K562 (cell line): ENCODE data around the gene SERPINA12. TPM values are rescaled to one million over a fixed set of nuclear protein-coding genes. Genes with fewer than 3 reads are reported as not detected.

Experiments used
- ATAC-seq: fragments of 200-7000 bp; cut with Tn5 transposase; 3 replicates; pipeline ENCODE4 v1.9.1; 2020; ENCODE audit warnings: moderate library complexity
- BruUV-seq: library from RNA; stranded (reverse); fragments of 400-500 nt; replicated peaks from 2 replicates; lab custom pipeline; 2021; lab: Mats Ljungman, UMichigan
- CTCF ChIA-PET: fragments of 300-600 bp; formaldehyde crosslinking; extraction: SDS; loops from one replicate; lab custom pipeline; 2021; ENCODE audit warnings: low intra/inter-chr PET ratio; lab: Yijun Ruan, JAX
- POLR2A ChIA-PET: fragments of 300-600, 350-650 bp; sonication (Branson Sonifier 250); formaldehyde crosslinking; extraction: SDS; loops from one replicate; lab custom pipeline; 2021; ENCODE audit warnings: antibody characterized with exemption, inconsistent platforms; lab: Yijun Ruan, JAX
- DNase-seq, 4 experiments: peaks; one replicate each; pipeline versions ENCODE4 v3.0.0 to v3.0.0-alpha.2; 2011 to 2018; ENCODE audit warnings: low spot score in 3 of 4, mixed read lengths in 3 of 4; ENCODE audit errors: extremely low read depth in 1 of 4
- FAIRE-seq: peaks from 2 replicates; lab custom pipeline; 2011; peaks lifted over from hg19 to GRCh38; lab: Jason Lieb, UNC
- H2AFZ ChIP-seq: 2 replicates; pipeline ENCODE4 v1.6.0; 2011; ENCODE audit warnings: low read depth, low read length, control low read depth, inconsistent platforms
- H3K27ac ChIP-seq: fragments of 200-600 bp; 3 replicates; pipeline ENCODE4 v1.8.0; 2011; ENCODE audit warnings: low read depth, mild to moderate bottlenecking, control low read depth, inconsistent platforms, low read length, moderate library complexity, mixed read lengths; ENCODE audit errors: extremely low read depth
- H3K27me3 ChIP-seq, 2 experiments: fragments of 300-600 bp in 1 of 2; 2 replicates in 1 of 2; 3 replicates in 1 of 2; pipeline versions ENCODE4 v1.6.0 to v1.8.0; 2011; ENCODE audit warnings: inconsistent platforms in 2 of 2, low read length in 2 of 2, mild to moderate bottlenecking in 1 of 2, mixed read lengths in 1 of 2, moderate library complexity in 1 of 2; ENCODE audit not compliant: control insufficient read depth in 2 of 2, insufficient read depth in 2 of 2
- H3K36me3 ChIP-seq: fragments of 300-600 bp; 3 replicates; pipeline ENCODE4 v1.8.0; 2011; ENCODE audit warnings: mild to moderate bottlenecking, low read length, inconsistent platforms; ENCODE audit not compliant: control insufficient read depth, insufficient read depth
- H3K4me1 ChIP-seq, 2 experiments: fragments of 200-600 bp in 1 of 2; replicated peaks in 1 of 2; 2 replicates in 1 of 2; 3 replicates in 1 of 2; pipeline versions ENCODE4 v1.5.1 to v1.8.0; 2011; ENCODE audit warnings: inconsistent platforms in 2 of 2, low read length in 2 of 2, mild to moderate bottlenecking in 1 of 2, mixed read lengths in 1 of 2, moderate library complexity in 1 of 2; ENCODE audit not compliant: control insufficient read depth in 2 of 2, insufficient read depth in 2 of 2
- H3K4me2 ChIP-seq: 2 replicates; pipeline ENCODE4 v1.6.1; 2011; ENCODE audit warnings: low read length, control low read depth, inconsistent platforms, mixed read lengths; ENCODE audit not compliant: insufficient read depth
- H3K4me3 ChIP-seq: fragments of 200-600 bp; sonication (generic), shearing (Covaris generic); 2 replicates; pipeline ENCODE4 v1.5.1; 2016; ENCODE audit warnings: control low read depth, inconsistent platforms
- H3K79me2 ChIP-seq: fragments of 200-600 bp; 3 replicates; pipeline ENCODE4 v1.8.0; 2011; ENCODE audit warnings: low read length, inconsistent platforms; ENCODE audit not compliant: control insufficient read depth, insufficient read depth
- H3K9ac ChIP-seq, 2 experiments: 2 replicates each; pipeline versions ENCODE4 v1.6.0 to v1.6.1; 2011; ENCODE audit warnings: low read depth in 2 of 2, low read length in 2 of 2, control low read depth in 1 of 2, inconsistent platforms in 1 of 2, mild to moderate bottlenecking in 1 of 2, mixed read lengths in 1 of 2; ENCODE audit not compliant: insufficient read depth in 1 of 2
- H3K9me1 ChIP-seq: one replicate; pipeline ENCODE4 v1.6.0; 2011; ENCODE audit warnings: inconsistent platforms, mild to moderate bottlenecking, low read length, moderate library complexity; ENCODE audit not compliant: control insufficient read depth, insufficient read depth
- H3K9me3 ChIP-seq: replicated peaks from 2 replicates; pipeline ENCODE4 v1.5.1; 2011; ENCODE audit warnings: low read depth, low read length, inconsistent platforms; ENCODE audit not compliant: control insufficient read depth, insufficient read depth
- H4K20me1 ChIP-seq: replicated peaks from 2 replicates; pipeline ENCODE4 v1.6.1; 2011; ENCODE audit warnings: low read length, inconsistent platforms, mixed read lengths; ENCODE audit not compliant: control insufficient read depth, insufficient read depth
- FOS ChIP-seq: IDR thresholded peaks from 3 replicates; pipeline ENCODE4 v1.6.1; 2011; ENCODE audit not compliant: insufficient read length; ENCODE audit errors: extremely low read depth
- FOXA3 ChIP-seq, 2 experiments: fragments of 450-650 bp in 1 of 2; sonication (generic) in 1 of 2; formaldehyde crosslinking; IDR thresholded peaks in 1 of 2; conservative IDR thresholded peaks in 1 of 2; 2 replicates each; pipeline versions ENCODE4 v1.4.0 to v1.8.0; 2020 to 2022; ENCODE audit warnings: mild to moderate bottlenecking in 2 of 2, missing genetic modification reagents in 1 of 2
- FOXJ3 ChIP-seq: sonication (generic); formaldehyde crosslinking; IDR thresholded peaks from 2 replicates; pipeline ENCODE4 v1.4.0; 2020; ENCODE audit warnings: mild to moderate bottlenecking, missing genetic modification reagents
- ILF3 ChIP-seq: fragments of 450-650 bp; IDR thresholded peaks from 2 replicates; pipeline ENCODE4 v1.6.1; 2018; ENCODE audit warnings: antibody characterized with exemption, mild to moderate bottlenecking, moderate library complexity, borderline replicate concordance
- SIN3B ChIP-seq: fragments of 450-650 bp; IDR thresholded peaks from 2 replicates; pipeline ENCODE4 v1.6.1; 2017; ENCODE audit warnings: low read depth, mild to moderate bottlenecking, moderate library complexity
- ZNF778 ChIP-seq: fragments of 450-650 bp; formaldehyde crosslinking; IDR thresholded peaks from 2 replicates; pipeline ENCODE4 v1.4.0; 2020; ENCODE audit warnings: mild to moderate bottlenecking, moderate library complexity
- WGBS: fragments of 100-300 bp; shearing (Covaris generic); methylation state at CpG from one replicate; pipeline ENCODE4 v1.1.6; 2016; ENCODE audit warnings: low coverage, mixed read lengths; ENCODE audit not compliant: insufficient coverage; ENCODE audit errors: missing lambda C conversion rate; 5-methylcytosine and 5-hydroxymethylcytosine counted together
- in situ Hi-C: fragments of 300-500 bp; cut with MboI; formaldehyde crosslinking; loops from 4 replicates; pipeline ENCODE4 v1.15.0; 2018; ENCODE audit warnings: inconsistent platforms, mixed read lengths
- intact Hi-C: fragments of 100-400 bp; cut with micrococcal nuclease; formaldehyde crosslinking; loops from 2 replicates; pipeline ENCODE4 v1.14.2; 2022
- polyA plus RNA-seq, 8 experiments: library from polyadenylated mRNA; depleted of rRNA in 4 of 8; stranded (reverse) in 5 of 8; unstranded in 3 of 8; fragments of >200 nt; fragmentation: Nextera tagmentation in 2 of 8; fragmentation: Illumina TruSeq in 1 of 8; extraction: Ambion mirVana in 2 of 8; extraction: Trizol in 1 of 8; gene quantifications; 2 replicates each; pipeline versions ENCODE4 v1.2.1 to v1.2.3, GENCODE V29; 2011 to 2014; ENCODE audit warnings: inconsistent platforms in 1 of 8, missing spikeins in 1 of 8
- total RNA-seq, 7 experiments: library from RNA; depleted of rRNA in 6 of 7; stranded (reverse); fragments of >200 nt in 6 of 7; fragmentation: Illumina TruSeq in 2 of 7; extraction: Trizol in 2 of 7; gene quantifications; 2 replicates each; pipeline versions ENCODE4 v1.2.1 to v1.2.3, GENCODE V29; 2011 to 2021; ENCODE audit warnings: low replicate concordance in 1 of 7

Gene SERPINA12
- total and polyA plus RNA-seq, 9 of the 15 experiments (the other 6 are each of a cell fraction or from before 2014, with no cell fraction given): not detected

DNA sequence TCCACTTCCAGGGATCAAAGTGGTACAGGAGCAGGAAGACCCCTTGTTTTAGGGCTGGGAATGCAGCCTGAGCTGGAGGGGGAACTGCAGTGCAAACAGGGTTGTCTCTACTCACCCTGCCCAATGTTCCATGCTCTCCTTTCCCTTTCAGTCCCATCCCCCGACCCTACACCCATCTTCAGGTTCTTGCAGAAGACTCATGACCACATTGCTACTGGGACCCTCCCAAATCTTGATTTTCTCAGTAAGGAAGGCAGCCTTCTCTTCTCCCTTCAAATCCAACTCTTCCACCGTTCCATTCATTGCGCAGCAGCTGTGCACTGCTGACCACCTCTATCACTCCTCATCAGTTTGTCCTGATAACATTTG lies 58.6 kb downstream of the SERPINA12 start (continued):
- TF ChIP-seq SIN3B: no peak
- no peak for TF ChIP-seq ZNF778 (CRISPR knock-in tag)
- TF ChIP-seq FOXJ3 (CRISPR knock-in tag): no peak
- TF ChIP-seq ILF3: no peak
- TF ChIP-seq, all 486 proteins: peak for 0

- no TSS peak for BruUV-seq
- H3K27me3 ChIP-seq: no peaks in the 10 kb centered on the region
- DNase-seq (no peak), ATAC-seq (no peak), FAIRE-seq (no peak)
- H3K4me2 ChIP-seq: no peak overlapping the region
- H3K27ac ChIP-seq: no peak overlapping the region
- in situ Hi-C loops (no loop called here), intact Hi-C loops (no loop called here)
- H3K36me3 ChIP-seq: no peaks in the 10 kb centered on the region
- H2AFZ ChIP-seq: no peak overlapping the region
- ChIA-PET CTCF (no interaction called here), POLR2A (no interaction called here)
- no peaks in the 10 kb centered on the region for H3K79me2 ChIP-seq
- no peaks in the 10 kb centered on the region for H3K9me3 ChIP-seq
- H3K9me1 ChIP-seq: no peaks in the 10 kb centered on the region
- 0% methylated on average over 5 of the region's 6 CpGs for WGBS
- no peak overlapping the region for H3K4me3 ChIP-seq
- no peaks in the 10 kb centered on the region for H4K20me1 ChIP-seq
- no peak overlapping the region for H3K9ac ChIP-seq
- H3K4me1 ChIP-seq: no peaks in the 10 kb centered on the region
- TF ChIP-seq FOXA3 (CRISPR knock-in tag; conservative IDR thresholded peaks at IDR 0.05 in 1 of 2, IDR thresholded peaks at IDR 0.05 in 1 of 2) (no peak), FOS (no peak)
These were observed 59.3 kb downstream of the SERPINA12 start for GRCh38 chr14:94449930-94450329.
